Kidney epithelial cell (primary cell): ENCODE measurements around the gene HMX3. TPM values are rescaled to one million over a fixed set of nuclear protein-coding genes. Genes with fewer than 3 reads are reported as not detected.

Experiments used
- DNase-seq: peaks from one replicate; pipeline ENCODE4 v3.0.0-alpha.2; 2010; ENCODE audit warnings: low read depth
- H3K27me3 ChIP-seq: 2 replicates; pipeline ENCODE4 v1.6.0; 2011; ENCODE audit warnings: low read length; ENCODE audit not compliant: control insufficient read depth, insufficient read depth
- H3K36me3 ChIP-seq: 2 replicates; pipeline ENCODE4 v1.5.1; 2011; ENCODE audit warnings: low read length; ENCODE audit not compliant: control insufficient read depth, insufficient read depth
- H3K4me3 ChIP-seq: 2 replicates; pipeline ENCODE4 v1.5.1; 2011; ENCODE audit warnings: low read depth, mild to moderate bottlenecking, control low read depth, low read length
- total RNA-seq: library from RNA; depleted of rRNA; stranded (reverse); fragments of >200 nt; gene quantifications from 2 replicates; pipeline ENCODE4 v1.2.3, GENCODE V29; 2015
- TF ChIP-seq, protein P1 (sequence below): IDR thresholded peaks from 2 replicates; pipeline ENCODE4 v1.5.1; 2011; ENCODE audit warnings: mild to moderate bottlenecking, moderate library complexity, low read length, control low read depth, inconsistent platforms; ENCODE audit not compliant: insufficient read depth, poor library complexity, severe bottlenecking

HMX3 gene
- total RNA-seq, 1 donor from 2014 or later: 0.08 TPM

DNA sequence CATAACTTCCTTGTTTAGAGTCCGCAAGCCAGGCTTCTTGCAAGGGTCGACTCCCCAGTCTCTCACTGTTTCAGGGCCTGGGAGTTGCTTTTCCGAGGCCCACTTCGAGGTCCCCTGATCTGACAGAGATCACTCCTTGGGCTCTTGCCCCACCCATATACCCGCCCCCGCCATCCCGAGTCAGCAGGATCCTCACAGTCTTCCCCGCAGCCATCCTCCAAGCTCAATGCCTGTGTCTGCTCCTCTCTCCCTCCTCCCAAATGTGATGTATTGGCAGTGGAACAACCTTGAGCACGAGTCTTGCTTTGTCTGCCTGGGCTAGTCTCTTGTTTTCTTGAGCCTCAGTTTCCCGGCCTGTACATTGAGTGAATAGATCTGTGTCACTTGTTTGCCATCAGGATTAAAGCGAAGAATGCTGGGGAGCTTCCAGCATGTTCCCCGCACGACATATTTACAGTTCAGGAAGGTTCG lies 9.8 kb downstream of the HMX3 start:
- TF ChIP-seq, protein P1, sequence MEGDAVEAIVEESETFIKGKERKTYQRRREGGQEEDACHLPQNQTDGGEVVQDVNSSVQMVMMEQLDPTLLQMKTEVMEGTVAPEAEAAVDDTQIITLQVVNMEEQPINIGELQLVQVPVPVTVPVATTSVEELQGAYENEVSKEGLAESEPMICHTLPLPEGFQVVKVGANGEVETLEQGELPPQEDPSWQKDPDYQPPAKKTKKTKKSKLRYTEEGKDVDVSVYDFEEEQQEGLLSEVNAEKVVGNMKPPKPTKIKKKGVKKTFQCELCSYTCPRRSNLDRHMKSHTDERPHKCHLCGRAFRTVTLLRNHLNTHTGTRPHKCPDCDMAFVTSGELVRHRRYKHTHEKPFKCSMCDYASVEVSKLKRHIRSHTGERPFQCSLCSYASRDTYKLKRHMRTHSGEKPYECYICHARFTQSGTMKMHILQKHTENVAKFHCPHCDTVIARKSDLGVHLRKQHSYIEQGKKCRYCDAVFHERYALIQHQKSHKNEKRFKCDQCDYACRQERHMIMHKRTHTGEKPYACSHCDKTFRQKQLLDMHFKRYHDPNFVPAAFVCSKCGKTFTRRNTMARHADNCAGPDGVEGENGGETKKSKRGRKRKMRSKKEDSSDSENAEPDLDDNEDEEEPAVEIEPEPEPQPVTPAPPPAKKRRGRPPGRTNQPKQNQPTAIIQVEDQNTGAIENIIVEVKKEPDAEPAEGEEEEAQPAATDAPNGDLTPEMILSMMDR: no peak
- Histone ChIP-seq H3K27me3 (peaks cover 98% of the 10 kb centered on the region), H3K36me3 (no peaks in the 10 kb centered on the region), H3K4me3 (no peak overlapping the region)
- DNase-seq: no peak

DNA sequence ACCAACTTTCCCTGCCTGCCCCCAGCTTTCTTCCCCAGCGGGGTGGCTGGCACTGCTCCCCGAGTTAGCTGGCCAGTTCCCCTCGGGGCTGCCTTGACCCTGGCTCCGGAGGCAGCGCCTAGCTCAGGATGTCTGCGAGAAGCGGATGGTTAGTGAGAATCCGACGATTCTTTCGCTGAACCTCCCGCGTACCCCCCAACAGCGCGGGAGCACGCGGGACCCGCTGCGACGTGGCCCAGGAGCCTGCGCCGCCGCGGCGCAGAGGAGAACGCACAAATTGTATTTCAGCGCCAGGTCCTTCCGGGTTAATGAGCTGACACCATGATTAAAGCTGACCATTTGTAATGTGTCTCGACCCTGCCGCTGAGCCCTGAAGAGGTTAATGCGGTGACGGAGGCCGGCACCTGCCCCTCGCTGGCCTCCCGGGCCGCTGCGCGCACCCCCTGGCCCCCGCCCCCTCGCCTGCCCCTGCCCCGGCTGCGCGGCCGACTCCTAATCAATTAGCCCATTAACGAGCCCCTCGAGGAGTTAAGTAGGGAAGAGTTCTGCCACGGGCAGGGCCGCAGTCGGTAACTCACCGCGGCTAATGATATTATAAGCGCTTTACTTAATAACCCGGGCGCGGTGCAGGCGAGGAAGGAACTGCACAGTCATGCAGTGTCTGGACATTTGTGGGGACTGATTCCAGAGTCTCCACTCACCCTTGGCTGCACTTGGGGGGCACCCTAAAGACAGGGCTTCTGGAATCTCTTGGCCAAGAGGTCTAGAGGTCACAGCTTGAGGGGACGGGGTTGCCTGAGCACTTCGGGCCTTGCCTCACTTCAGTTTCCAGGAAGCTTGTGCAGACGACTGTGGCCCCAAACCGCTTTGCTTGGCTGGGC lies 10.5 kb downstream of the HMX3 start:
- TF ChIP-seq, protein P1: no peak
- Histone ChIP-seq H3K36me3 (no peaks in the 10 kb centered on the region), H3K27me3 (peaks cover 98% of the 10 kb centered on the region), H3K4me3 (no peak overlapping the region)
- DNase-seq: no peak

DNA sequence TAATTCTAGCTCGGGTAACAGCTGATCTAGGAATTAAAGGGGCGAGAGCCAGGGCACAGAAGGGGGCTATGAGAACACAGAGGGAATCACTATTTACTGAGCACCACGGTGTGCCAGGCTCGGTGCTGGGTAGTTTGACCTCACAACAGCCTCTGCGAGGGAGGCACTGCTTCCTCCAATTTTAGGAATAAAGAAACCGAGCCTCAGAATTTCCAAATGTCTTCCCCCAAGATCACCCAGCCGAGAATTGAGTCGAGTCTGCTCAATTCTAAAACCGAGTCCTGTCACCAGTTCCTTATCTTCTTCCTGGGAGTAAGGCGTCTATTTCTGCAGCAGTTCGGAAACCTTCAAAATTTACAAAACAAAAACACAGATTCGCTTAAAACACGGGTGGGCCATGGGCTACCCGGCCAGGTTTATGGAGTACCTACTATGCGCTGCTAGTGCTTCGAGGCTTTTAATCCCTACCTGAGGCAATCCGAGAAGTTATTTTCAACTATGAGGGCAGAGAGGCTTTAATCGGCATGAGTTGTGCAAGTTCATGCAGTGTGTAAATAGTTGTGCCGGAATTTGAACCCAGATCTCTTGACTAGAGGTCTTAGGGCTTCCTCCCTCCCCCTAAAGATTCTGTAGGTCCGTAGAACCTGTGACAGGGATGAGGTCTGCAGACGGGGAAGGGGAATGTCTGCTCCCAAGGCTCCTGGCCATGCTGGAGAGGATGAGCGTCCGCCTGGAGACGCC lies 11.3 kb downstream of the HMX3 start:
- no peak for DNase-seq
- H3K27me3 ChIP-seq: peaks cover 97% of the 10 kb centered on the region
- no peak overlapping the region for H3K4me3 ChIP-seq
- TF ChIP-seq, protein P1: no peak
- H3K36me3 ChIP-seq: no peaks in the 10 kb centered on the region

DNA sequence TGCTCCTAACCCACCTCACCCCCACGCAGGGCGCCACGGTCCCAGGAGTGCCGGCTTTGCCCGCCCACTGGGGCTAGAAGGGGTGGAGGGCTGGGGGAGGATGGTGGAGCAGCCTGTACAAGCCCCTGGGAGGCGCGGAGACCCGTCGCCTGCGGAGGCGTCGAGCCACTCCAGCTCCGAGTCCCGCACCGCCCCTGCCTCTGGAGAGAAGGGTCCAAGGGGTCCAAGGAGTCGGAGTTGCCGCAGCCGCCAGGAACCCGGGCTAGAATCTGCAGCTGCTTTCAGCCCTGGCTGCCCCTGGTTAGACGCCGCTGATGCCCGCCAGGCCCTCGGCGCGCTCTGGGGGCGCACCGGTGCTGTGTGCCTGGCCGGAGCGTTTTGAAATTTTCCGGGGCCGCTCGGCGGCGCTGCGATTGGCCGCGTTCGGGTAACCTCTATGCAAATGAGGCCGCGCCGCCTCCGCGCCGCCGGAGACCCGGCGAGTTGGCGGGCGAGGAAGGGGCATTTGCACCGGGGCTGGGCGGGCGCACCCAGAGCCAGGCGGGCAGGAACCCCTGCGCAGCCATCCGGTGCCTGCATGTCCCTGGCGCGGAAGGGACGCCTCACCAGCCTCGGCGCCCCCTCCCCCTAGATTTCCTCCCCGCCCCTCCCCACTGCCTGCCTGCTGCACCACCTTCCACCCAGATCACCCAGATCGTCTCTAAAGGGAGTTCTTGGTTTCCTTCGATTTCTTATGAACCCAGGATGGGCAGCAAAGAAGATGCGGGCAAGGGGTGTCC lies 12.1 kb downstream of the HMX3 start, which contains the start of gene HMX2:
Gene HMX2, plus strand, starts transcription at position 502 of the 779 bp plus-strand sequence. Its CDS starts 243 bp downstream, at position 745.
- H3K36me3 ChIP-seq: no peaks in the 10 kb centered on the region
- DNase-seq: no peak
- TF ChIP-seq, protein P1: no peak
- H3K27me3 ChIP-seq: peaks cover 93% of the 10 kb centered on the region
- no peak within 1 kb of the TSS for H3K4me3 ChIP-seq

DNA sequence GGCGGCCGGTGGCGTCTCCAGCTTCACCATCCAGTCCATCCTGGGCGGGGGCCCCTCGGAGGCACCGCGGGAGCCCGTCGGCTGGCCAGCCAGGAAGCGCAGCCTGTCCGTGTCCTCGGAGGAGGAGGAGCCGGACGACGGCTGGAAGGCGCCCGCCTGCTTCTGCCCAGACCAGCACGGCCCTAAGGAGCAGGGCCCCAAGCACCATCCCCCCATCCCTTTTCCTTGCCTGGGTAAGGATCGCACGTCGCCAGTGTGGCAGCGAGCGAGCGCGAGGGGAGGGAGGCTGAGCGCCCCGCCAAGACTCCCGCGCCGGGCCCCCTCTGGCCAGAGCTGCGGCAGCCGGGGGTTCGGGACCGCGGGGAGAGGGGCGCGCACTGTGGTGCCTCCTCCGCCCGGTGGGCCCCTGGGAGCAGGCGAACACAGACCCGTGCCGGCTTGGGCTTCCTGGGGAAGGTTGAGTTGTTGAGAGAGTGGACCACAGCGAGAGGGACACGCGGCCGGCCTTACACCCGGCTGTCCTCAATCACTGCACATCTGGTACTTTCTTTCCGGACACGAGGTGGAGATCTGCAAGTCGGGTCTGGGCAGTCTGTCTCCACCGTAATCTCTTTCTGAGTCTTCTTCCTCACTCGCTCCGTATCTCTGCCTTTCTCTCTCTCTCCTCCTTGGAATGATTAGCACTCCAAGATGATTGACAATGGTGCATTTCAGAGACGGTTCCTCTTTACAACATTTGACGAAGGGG lies 12.8 kb downstream of the HMX3 start:
- TF ChIP-seq, protein P1: no peak
- H3K36me3 ChIP-seq: no peaks in the 10 kb centered on the region
- no peak for DNase-seq
- H3K27me3 ChIP-seq: peaks cover 89% of the 10 kb centered on the region
- H3K4me3 ChIP-seq: no peak overlapping the region
